SIG-M5 treated with dmso at 0.1 percent for 504 hours (cell line): ENCODE results near the gene ZNF575.

Experiments used
- DNase-seq: peaks from one replicate; lab custom pipeline; 2025; ENCODE audit not compliant: unreplicated experiment; lab: John Stamatoyannopoulos, UW

The ZNF575 gene

GRCh38 chr19:43532962-43533545 is at the start of gene ZNF575:
ZNF575 (plus strand) TSS chr19:43533188; CDS start chr19:43534423, 1,235 bp downstream.
- DNase-seq = peak; percentile 90

DNA sequence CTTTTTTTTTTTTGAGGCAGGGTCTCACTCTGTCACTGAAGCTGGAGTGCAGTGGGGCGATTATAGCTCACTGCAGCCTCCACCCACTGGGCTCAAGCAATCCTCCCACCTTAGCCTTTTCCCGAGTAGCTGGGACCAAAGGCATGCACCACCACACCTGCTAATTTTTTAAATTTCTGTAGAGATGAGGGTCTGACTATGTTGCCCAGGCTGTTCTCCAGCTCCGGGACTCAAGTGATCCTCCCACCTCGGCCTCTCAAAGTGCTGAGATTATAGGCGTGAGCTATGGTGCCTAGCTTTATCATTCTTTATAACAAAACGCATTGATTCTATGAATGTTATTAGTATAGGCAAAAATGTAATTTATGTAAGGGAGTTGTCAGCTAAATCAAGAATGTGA is 49.7 kb upstream of the ZNF575 start:
- DNase-seq = no peak

GRCh38 chr19:43485951-43486350 is 47.0 kb upstream of the ZNF575 start:
- DNase-seq = no peak

DNA sequence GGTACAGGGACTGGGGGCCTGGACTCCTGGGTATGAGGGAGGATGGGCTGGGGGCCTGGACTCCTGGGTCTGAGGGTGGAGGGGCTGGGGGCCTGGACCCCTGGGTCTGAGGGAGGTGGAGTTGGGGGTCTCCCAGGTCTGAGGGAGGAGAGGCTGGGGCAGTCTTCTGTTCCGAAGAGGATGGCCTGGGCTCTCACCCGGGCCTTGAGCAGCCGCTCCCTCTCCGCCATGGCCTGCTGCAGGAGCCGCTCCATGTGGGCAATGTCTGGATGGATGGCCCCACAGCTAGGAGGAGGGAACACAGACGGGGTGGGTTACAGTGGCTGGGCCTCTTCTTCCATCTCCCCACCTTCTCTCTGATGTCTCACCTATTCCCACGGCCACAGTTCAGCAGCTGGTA is 46.6 kb upstream of the ZNF575 start:
- DNase-seq = no peak

DNA sequence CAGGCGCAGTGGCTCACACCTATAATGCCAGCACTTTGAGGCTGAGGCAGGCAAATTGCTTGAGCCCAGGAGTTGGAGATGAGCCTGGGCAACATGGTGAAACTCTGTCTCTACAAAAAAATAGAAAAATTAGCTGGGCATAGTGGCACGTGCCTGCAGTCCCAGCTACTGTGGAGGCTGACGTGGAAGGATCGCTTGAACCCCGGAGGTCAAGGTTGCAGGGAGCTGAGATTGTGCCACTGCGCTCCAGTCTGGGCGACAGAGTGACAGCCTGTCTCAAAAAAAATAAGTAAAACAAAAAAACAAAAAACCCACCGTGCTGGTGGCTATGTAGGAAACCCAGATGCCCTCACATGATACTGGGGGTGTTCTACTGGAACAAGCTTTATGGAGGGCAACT is 44.8 kb upstream of the ZNF575 start:
- DNase-seq = no peak

- no peak for DNase-seq
Observed at GRCh38 chr19:43489310-43489709, 43.7 kb upstream of the ZNF575 start.

GRCh38 chr19:43489979-43490599 is 42.9 kb upstream of the ZNF575 start:
- no peak for DNase-seq

DNA sequence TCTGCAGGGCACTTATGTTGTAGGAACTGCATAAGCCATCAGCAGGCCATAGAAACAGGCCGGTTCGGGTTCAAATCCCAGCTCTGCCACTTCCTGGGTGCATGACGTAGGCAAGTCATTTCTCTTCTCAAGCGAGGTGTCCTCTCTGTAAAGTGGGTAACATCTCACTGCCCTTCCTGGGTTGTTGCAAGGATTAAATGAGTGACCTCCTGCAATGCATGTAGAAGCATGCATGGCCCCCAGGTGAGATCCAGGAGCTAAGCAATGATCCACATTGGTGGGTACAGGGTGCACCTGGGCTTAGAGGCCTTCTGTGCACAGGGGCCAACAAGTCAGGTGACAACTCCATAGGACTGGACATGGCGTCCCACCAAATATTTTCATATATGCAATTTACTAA is 42.2 kb upstream of the ZNF575 start:
- DNase-seq = no peak

GRCh38 chr19:43495082-43495481 is 37.9 kb upstream of the ZNF575 start:
- no peak for DNase-seq

DNA sequence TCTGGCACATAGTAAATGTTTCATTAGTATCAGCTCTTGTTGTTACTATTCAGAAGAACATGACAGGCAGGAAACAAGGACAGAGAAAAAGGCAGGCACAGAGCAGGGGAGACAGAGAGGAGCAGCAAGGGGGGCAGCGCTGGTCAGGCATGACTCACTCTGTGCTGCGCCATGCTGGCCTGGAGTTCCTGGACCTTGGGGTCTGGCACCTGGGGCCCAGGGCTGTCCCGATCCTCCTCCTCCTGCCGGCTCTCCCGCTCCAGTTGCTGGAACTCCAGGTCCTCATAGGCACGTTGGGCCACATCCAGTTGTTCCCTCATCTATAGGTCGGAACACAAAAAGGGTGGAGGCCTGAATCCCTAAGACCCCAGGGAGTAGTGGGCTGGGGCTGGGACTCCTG is 36.0 kb upstream of the ZNF575 start:
- DNase-seq = no peak

- no peak for DNase-seq
Observed at GRCh38 chr19:43498233-43498842, 34.6 kb upstream of the ZNF575 start.

- no peak for DNase-seq
Observed at GRCh38 chr19:43499042-43499441, 33.9 kb upstream of the ZNF575 start.

- DNase-seq = no peak
Observed at GRCh38 chr19:43501661-43502418, 31.1 kb upstream of the ZNF575 start.

DNA sequence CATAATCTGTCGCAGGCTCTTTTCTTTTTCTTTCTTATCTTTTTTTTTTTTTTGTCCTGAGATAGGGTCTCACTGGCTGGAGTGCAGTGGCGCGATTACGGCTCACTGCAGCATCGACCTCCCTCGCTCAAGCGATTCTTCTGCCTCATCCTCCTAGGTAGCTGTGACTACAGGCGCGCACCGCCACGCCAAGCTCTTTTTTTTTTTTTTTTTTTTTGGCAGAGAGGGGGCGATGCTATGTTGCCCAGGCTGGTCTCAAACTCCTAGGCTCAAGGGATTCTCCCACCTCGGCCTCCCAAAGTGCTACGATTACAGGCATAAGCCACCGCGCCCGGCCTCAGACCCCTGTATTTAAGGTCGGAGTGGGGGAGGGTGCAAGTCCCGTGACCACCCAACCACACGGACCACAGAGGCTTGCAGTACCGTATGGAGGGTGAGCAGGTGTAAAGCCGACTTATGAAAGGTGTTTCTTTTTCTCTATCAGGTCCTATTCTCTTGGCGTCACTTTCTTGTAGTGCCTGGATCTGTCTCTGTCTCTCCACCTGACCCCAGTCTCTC is 30.5 kb upstream of the ZNF575 start:
- no peak for DNase-seq

DNA sequence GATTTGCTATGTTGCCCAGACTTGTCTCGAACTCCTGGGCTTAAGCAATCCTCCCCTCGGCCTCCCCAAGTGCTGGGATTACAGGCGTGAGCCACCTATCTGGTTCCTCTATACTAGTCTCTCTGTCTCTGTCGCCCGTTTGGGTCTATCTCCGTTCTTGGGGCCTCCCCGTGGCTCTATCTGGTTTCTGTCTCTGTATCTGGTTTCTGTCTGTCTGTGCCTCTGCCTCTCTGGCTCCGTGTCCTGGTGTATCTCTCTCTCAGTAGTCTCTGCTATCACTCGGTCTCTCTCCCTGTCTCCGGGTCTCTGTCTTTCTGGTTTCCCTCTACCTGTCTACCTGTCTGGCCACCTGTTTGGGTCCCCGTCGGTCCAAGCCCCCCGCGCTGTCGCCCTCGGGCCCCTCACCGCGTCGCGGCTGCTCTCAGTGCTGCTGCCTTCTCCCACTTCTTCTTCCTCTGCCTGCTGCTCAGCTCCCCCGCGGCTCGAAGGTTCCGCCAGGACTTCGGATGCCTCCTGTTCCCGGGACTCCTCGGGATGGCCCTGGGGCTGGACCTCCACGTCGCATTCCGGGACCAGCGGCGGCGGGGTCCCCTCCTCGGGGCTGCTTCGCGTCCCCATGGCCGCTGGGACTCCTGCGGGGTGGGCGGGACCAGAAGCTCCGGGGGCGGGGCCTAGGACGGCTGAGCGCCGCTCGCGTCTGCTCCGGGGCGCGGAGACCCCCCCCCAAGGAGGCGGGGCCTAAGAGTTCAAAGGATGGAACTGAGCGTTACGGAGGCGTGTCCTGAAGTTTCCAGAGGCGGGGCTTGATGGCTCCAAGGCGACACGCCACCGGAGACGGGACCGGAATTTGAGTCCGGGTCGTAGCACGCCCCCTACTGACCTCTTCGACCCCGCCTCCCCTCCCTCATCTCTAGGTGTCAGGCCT is 29.2 kb upstream of the ZNF575 start:
- peak; percentile 92 for DNase-seq

GRCh38 chr19:43504426-43505185 is 28.4 kb upstream of the ZNF575 start, which contains the start of gene PHLDB3:
PHLDB3 (minus strand) TSS chr19:43504746; CDS start chr19:43504118, 628 bp downstream.
- no peak for DNase-seq

- no peak for DNase-seq
Observed at GRCh38 chr19:43505186-43505456, 27.9 kb upstream of the ZNF575 start.

DNA sequence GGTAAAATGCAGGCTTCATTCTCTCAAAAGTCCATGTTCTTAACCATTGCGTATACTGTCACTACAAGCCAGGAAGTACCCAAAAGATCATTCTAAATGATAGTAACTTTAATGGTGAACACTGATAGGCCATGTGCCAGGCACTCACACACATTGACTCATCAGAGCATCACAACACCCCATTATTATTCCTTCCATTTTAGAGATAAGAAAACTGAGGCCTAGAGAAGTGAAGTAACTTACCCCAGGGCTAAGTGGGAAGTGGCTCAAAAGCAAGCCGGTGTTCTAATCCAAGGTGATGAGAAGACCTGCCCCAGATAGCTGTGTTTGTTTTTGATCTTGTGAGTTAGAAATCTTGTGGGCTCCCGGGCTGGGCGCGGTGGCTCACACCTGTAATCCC is 27.0 kb upstream of the ZNF575 start:
- no peak for DNase-seq

DNA sequence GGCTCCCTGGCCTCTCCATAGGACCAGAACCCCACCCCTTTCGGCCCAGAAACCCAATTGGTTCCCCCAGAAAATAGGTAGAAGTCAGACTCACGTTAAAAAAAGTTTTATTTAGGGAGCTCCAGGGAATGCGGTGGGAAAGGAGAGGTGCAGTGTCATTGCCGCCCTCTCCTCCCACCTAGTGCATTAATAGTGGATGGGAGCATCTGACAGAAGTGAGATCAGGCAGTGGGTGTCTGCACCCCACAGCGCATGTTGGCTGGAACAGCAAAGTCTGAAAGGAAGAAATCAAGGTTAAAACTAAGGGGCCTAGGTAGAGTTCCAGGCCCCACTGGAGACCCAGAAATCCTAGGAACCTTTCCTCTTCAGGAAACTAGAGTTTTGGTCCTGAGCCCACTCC is 26.4 kb upstream of the ZNF575 start:
- DNase-seq = no peak

DNA sequence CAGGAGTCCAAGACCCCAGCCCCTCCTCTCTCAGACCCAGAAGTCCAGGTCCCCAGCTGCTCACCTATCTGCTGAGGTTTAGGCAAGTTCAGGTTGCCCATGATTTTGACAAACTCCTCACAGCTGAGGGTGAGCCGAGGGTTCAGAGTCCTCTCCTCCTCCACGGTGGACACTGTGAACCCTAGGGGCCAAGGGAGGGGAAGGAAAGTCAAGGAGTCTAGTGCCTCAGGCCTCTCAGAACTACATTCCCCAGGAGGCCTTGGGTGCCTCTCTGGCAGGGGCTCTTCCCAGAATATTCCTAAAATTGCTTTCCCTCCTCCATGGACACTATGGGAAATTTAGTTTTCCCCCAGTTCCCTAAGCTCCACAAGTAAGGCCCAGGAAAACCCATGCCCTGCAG is 25.1 kb upstream of the ZNF575 start:
- DNase-seq = no peak
